HL-60 (cell line): Measurements from ENCODE around the gene VARS2.
"Not testable (repeated sequence)": the region's sequence is repeated elsewhere in the genome, so short reads cannot be mapped to it uniquely, and the experiment has no call there.

ENCODE experiments used
- DNase-seq, 2 experiments: peaks; one replicate each; pipeline ENCODE4 v3.0.0-alpha.2; 2010 to 2020; ENCODE audit warnings: low read depth in 1 of 2, low spot score in 1 of 2
- H3K27ac ChIP-seq: fragments of 250-450 bp; sonication (Bioruptor Pico); replicated peaks from 2 replicates; pipeline ENCODE4 v1.5.1; 2020; ENCODE audit warnings: mild to moderate bottlenecking, moderate library complexity
- H3K27me3 ChIP-seq: fragments of 250-450 bp; sonication (Bioruptor Pico); 2 replicates; pipeline ENCODE4 v1.5.1; 2021; ENCODE audit warnings: mild to moderate bottlenecking, moderate library complexity; ENCODE audit not compliant: insufficient read depth, poor library complexity, severe bottlenecking
- H3K4me3 ChIP-seq: replicated peaks from 2 replicates; pipeline ENCODE4 v1.5.1; 2011; ENCODE audit warnings: mild to moderate bottlenecking, control low read depth, low read length; ENCODE audit not compliant: insufficient read depth
- CTCF ChIP-seq: IDR thresholded peaks from one replicate; pipeline ENCODE4 v1.5.1; 2011; ENCODE audit warnings: low read length, control low read depth, inconsistent platforms; ENCODE audit not compliant: insufficient read depth
- GABPA ChIP-seq: IDR thresholded peaks from 2 replicates; pipeline ENCODE4 v1.6.1; 2012; ENCODE audit warnings: low read depth
- POLR2AphosphoS5 ChIP-seq: IDR thresholded peaks from 2 replicates; pipeline ENCODE4 v1.6.1; 2012; ENCODE audit warnings: low read depth
- SPI1 ChIP-seq: IDR thresholded peaks from 2 replicates; pipeline ENCODE4 v1.6.1; 2012; ENCODE audit warnings: low read depth, mild to moderate bottlenecking, borderline replicate concordance
- TF ChIP-seq, protein P1 (sequence below): IDR thresholded peaks from 2 replicates; pipeline ENCODE4 v1.6.1; 2012; ENCODE audit warnings: low read depth; ENCODE audit not compliant: insufficient replicate concordance

The VARS2 gene

GRCh38 chr6:30966154-30966553 lies 52.1 kb downstream of the VARS2 start:
- TF ChIP-seq CTCF (no peak), POLR2AphosphoS5 (no peak), SPI1 (no peak), GABPA (no peak)
- TF ChIP-seq, protein P1, sequence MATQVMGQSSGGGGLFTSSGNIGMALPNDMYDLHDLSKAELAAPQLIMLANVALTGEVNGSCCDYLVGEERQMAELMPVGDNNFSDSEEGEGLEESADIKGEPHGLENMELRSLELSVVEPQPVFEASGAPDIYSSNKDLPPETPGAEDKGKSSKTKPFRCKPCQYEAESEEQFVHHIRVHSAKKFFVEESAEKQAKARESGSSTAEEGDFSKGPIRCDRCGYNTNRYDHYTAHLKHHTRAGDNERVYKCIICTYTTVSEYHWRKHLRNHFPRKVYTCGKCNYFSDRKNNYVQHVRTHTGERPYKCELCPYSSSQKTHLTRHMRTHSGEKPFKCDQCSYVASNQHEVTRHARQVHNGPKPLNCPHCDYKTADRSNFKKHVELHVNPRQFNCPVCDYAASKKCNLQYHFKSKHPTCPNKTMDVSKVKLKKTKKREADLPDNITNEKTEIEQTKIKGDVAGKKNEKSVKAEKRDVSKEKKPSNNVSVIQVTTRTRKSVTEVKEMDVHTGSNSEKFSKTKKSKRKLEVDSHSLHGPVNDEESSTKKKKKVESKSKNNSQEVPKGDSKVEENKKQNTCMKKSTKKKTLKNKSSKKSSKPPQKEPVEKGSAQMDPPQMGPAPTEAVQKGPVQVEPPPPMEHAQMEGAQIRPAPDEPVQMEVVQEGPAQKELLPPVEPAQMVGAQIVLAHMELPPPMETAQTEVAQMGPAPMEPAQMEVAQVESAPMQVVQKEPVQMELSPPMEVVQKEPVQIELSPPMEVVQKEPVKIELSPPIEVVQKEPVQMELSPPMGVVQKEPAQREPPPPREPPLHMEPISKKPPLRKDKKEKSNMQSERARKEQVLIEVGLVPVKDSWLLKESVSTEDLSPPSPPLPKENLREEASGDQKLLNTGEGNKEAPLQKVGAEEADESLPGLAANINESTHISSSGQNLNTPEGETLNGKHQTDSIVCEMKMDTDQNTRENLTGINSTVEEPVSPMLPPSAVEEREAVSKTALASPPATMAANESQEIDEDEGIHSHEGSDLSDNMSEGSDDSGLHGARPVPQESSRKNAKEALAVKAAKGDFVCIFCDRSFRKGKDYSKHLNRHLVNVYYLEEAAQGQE, result no peak
- H3K4me3 ChIP-seq, result no peak overlapping the region
- no peak overlapping the region for H3K27ac ChIP-seq
- DNase-seq, result no peak
- H3K27me3 ChIP-seq, result peaks cover 7% of the 10 kb centered on the region

- not testable (repeated sequence) for DNase-seq, H3K4me3 ChIP-seq, H3K27me3 ChIP-seq, H3K27ac ChIP-seq
These were observed 55.1 kb downstream of the VARS2 start for GRCh38 chr6:30969171-30969570.

GRCh38 chr6:30970946-30971345 lies 56.9 kb downstream of the VARS2 start:
- no peak overlapping the region for H3K27ac ChIP-seq
- no peak overlapping the region for H3K4me3 ChIP-seq
- H3K27me3 ChIP-seq, result no peaks in the 10 kb centered on the region
- TF ChIP-seq SPI1 (no peak), POLR2AphosphoS5 (no peak), CTCF (no peak), GABPA (no peak)
- TF ChIP-seq, protein P1, result no peak
- no peak for DNase-seq

GRCh38 chr6:30972816-30973215 lies 58.8 kb downstream of the VARS2 start:
- Histone ChIP-seq H3K27ac (no peak overlapping the region), H3K4me3 (no peak overlapping the region), H3K27me3 (peaks cover 8% of the 10 kb centered on the region)
- DNase-seq, result no peak
- TF ChIP-seq CTCF (no peak), SPI1 (no peak), GABPA (no peak), POLR2AphosphoS5 (no peak)
- TF ChIP-seq, protein P1, result no peak
